H1 (cell line): ENCODE data around the gene TXLNG. TPM values are rescaled to one million over a fixed set of nuclear protein-coding genes. Genes with fewer than 3 reads are reported as not detected.

Experiments used
- CHD7 ChIP-seq: fragments of 300-600 bp; sonication (generic); IDR thresholded peaks from 2 replicates; pipeline ENCODE4 v1.7.1; 2012; ENCODE audit warnings: low read length, moderate library complexity, mild to moderate bottlenecking, inconsistent platforms; ENCODE audit not compliant: insufficient replicate concordance
- KDM4A ChIP-seq: IDR thresholded peaks from one replicate; pipeline ENCODE4 v1.7.1; 2012; ENCODE audit warnings: low read depth, mild to moderate bottlenecking, moderate library complexity, low read length, inconsistent platforms; ENCODE audit not compliant: severe bottlenecking
- RAD21 ChIP-seq, 2 experiments: IDR thresholded peaks in 1 of 2; conservative IDR thresholded peaks in 1 of 2; 2 replicates each; pipeline ENCODE4 v1.6.1; 2011; ENCODE audit warnings: low read depth in 2 of 2, low read length in 2 of 2, improper control_type of control experiment in 1 of 2, inconsistent platforms in 1 of 2, mild to moderate bottlenecking in 1 of 2, moderate library complexity in 1 of 2
- TAF7 ChIP-seq: optimal IDR thresholded peaks from 2 replicates; pipeline ENCODE3; 2011; ENCODE audit warnings: low read depth, mild to moderate bottlenecking, inconsistent platforms, low read length, moderate library complexity, borderline replicate concordance
- YY1 ChIP-seq: IDR thresholded peaks from 2 replicates; pipeline ENCODE4 v1.6.1; 2011; ENCODE audit warnings: low read depth, mild to moderate bottlenecking, low read length
- polyA plus RNA-seq, 7 experiments: library from polyadenylated mRNA; depleted of rRNA in 3 of 7; stranded (reverse) in 5 of 7; unstranded in 2 of 7; fragments of >200 nt in 5 of 7; fragments of 200-250 nt in 2 of 7; gene quantifications; 1 replicate in 5 of 7; 2 replicates in 1 of 7; 4 replicates in 1 of 7; pipeline versions ENCODE4 v1.2.1 to v1.2.3, GENCODE V29; 2011 to 2013; ENCODE audit warnings: missing spikeins in 2 of 7, mixed read lengths in 2 of 7
- total RNA-seq: library from RNA; stranded (reverse); fragmentation: NEBNext Ultra II Directional; extraction: Animal tissue kit (Norgen Biotek cat#: 25700); gene quantifications from 2 replicates; pipeline ENCODE4 v1.2.1, GENCODE V29; 2021

Gene TXLNG
- total and polyA plus RNA-seq, 2 of the 8 experiments (the other 6 are each of a cell fraction or from before 2014, with no cell fraction given): 32.9 to 42.9 TPM

- TF ChIP-seq TAF7 (no peak), KDM4A (no peak), YY1 (no peak), RAD21 (IDR thresholded peaks at IDR 0.05 in 1 of 2, conservative IDR thresholded peaks at IDR 0.05 in 1 of 2; ENCODE audit: low read depth in 2 of 2, low read length in 2 of 2) (peak in 1 of 2 experiments; percentile 21; a peak in 1 of 4 replicates), CHD7 (no peak)
These were observed 21.3 kb downstream of the TXLNG start (continued) for GRCh38 chrX:16807548-16807947.
